Ecto neural progenitor cell (in vitro differentiated cells): Measurements from ENCODE around the gene CARM1.

Source experiments
- DNase-seq: peaks from one replicate; pipeline ENCODE4 v3.0.0-alpha.2; 2018; ENCODE audit warnings: low spot score

CARM1 gene

GRCh38 chr19:10907925-10908324, 36.6 kb downstream of the CARM1 start:
- no peak for DNase-seq

GRCh38 chr19:10908380-10908960, 37.1 kb downstream of the CARM1 start:
- DNase-seq = no peak

GRCh38 chr19:10911579-10912363, 40.4 kb downstream of the CARM1 start:
- no peak for DNase-seq

- no peak for DNase-seq
These were observed 41.3 kb downstream of the CARM1 start for GRCh38 chr19:10912619-10913018.

- DNase-seq = no peak
These were observed 42.5 kb downstream of the CARM1 start for GRCh38 chr19:10913716-10914340.

GRCh38 chr19:10915130-10916091, 44.1 kb downstream of the CARM1 start:
- DNase-seq = no peak

GRCh38 chr19:10916602-10917001, 45.2 kb downstream of the CARM1 start:
- no peak for DNase-seq

GRCh38 chr19:10918359-10918758, 47.0 kb downstream of the CARM1 start:
- no peak for DNase-seq

GRCh38 chr19:10919352-10920287, 48.3 kb downstream of the CARM1 start:
- DNase-seq = no peak

GRCh38 chr19:10920288-10920655, 48.9 kb downstream of the CARM1 start:
- no peak for DNase-seq

- DNase-seq = no peak
These were observed 49.4 kb downstream of the CARM1 start for GRCh38 chr19:10920781-10921180.

GRCh38 chr19:10921199-10921909, 50.0 kb downstream of the CARM1 start:
- no peak for DNase-seq

GRCh38 chr19:10921910-10922637, 50.7 kb downstream of the CARM1 start:
- no peak for DNase-seq

- DNase-seq = no peak
These were observed 51.3 kb downstream of the CARM1 start for GRCh38 chr19:10922638-10923014.

GRCh38 chr19:10923260-10924112, 52.1 kb downstream of the CARM1 start:
- no peak for DNase-seq

- DNase-seq = no peak
These were observed 53.2 kb downstream of the CARM1 start for GRCh38 chr19:10924597-10924996.

- no peak for DNase-seq
These were observed 56.6 kb downstream of the CARM1 start for GRCh38 chr19:10927730-10928562.
